Esophagus mucosa (tissue), 1 donor: Measurements from ENCODE around the gene POGZ. TPM values are rescaled to one million over a fixed set of nuclear protein-coding genes. Genes with fewer than 3 reads are reported as not detected.
A peak's percentile ranks its signal among the peaks of the same experiment; 100 is the strongest.
"Not testable (repeated sequence)": the region's sequence is repeated elsewhere in the genome, so short reads cannot be mapped to it uniquely, and the experiment has no call there.

Source experiments
- ATAC-seq: fragments of 200-7000 bp; cut with Tn5 transposase; one replicate; pipeline ENCODE4 v1.9.1; 2020
- total RNA-seq: library from RNA; stranded (reverse); gene quantifications from one replicate; pipeline ENCODE4 v1.2.4, GENCODE V29; 2023
- donor health status: DM: yes; HTN: yes; CAD: no.

Gene POGZ
- total RNA-seq, 1 donor from 2014 or later: 37.5 TPM

GRCh38 chr1:151478140-151478812, 19.0 kb upstream of the POGZ start:
- ATAC-seq: no peak

- no peak for ATAC-seq
Observed at GRCh38 chr1:151477066-151477465, 17.8 kb upstream of the POGZ start.

GRCh38 chr1:151476083-151476482, 16.8 kb upstream of the POGZ start:
- no peak for ATAC-seq

GRCh38 chr1:151475175-151475574, 15.9 kb upstream of the POGZ start:
- ATAC-seq: peak; percentile 59

DNA sequence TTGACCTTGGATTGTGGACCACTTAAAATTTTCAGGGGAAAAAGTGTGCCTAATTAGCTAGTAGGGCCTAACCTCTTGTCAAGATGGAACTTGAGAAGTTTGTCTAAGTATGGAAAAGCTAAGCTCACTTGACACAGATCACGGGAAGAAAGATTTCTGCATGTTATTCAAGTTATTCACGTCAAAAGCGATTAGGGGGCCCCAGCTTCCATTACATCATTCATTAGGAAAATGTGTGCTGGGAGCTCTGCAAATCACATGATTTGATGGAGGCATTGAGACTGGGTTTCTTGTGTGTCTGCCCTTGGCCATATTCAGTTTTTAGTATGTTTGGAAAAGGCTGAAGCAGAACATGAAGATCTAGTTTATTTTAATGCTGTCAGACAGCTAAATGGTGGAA, 15.5 kb upstream of the POGZ start:
- ATAC-seq: no peak

DNA sequence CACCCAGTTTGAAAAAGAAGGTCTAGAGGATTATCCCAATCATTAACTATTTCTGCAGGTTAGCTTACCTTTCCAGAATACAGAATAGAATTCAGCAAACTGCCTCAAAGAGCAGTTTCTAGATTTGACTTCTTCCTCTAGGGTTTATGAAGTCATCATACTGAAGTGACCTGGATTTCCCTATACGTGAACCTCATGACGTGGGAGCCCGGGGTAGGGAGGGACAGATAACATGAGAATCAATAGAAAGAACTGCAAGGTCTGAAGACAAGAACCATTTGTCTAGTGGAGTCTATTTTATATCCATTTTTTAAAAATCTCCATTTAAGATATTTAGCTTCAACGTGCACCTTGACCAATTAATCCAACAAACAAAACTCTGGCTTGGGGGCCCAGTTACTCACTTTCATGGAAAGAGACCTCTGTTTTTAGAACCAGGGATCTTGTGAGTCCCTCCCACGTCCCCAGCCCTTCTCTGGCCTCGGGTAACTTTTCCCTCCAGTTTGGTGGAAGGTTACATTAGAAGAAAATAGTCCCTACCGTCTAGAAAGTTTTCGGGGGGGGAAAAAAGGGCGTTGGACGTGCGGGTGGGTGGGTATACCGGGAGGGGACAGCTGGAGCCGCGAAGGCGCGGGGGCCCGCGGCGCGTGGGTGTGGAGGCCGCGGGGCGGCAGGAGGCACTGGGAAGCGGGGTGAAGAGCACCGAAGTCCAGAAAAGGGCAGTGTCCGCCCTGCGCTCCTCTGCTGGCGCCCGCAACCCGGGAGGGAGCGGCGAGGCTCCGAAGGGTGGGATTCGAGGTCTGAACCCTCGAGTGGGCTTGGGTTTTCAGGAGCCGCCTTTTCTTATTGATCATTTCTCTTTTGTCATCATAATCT, 13.8 kb upstream of the POGZ start:
- ATAC-seq: peak; percentile 64

DNA sequence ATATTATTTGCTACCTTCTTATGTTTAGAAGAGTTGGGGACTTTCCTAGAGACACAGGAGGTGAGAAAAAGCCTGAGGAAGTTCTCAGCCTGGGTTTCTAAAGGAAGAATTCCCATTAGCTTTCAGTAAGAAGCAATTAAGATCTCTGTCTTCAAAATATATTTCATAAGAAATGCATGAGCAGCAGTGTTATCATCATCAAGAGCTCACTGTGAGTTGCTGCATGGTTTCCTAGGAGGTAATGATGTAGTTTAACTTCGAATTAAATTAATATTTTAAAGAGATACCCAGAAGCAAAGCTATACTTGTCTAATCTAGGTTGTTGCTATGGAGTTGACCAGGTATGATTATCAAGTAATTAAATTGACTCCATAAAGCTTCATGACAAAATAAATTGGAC, 5.7 kb upstream of the POGZ start:
- ATAC-seq: no peak

DNA sequence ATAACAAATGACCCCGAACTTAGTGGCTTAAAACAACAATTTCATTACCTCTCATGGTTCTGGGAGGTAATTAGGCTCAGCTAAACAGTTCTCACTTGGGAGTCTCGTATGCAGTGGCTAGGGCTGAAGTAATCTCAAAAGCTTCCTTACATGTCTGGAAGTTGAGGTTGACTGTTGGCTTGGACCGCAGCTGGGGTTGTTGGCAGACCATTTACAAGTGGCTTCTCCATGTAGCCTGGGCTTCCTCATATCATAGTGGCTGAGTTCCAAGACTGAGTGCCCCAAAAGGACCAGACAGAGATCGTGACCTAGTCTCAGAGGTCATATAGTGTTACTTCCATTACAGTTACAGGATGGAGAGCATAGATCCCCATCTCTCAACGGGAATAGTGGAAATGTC, 2.4 kb upstream of the POGZ start:
- no peak for ATAC-seq

DNA sequence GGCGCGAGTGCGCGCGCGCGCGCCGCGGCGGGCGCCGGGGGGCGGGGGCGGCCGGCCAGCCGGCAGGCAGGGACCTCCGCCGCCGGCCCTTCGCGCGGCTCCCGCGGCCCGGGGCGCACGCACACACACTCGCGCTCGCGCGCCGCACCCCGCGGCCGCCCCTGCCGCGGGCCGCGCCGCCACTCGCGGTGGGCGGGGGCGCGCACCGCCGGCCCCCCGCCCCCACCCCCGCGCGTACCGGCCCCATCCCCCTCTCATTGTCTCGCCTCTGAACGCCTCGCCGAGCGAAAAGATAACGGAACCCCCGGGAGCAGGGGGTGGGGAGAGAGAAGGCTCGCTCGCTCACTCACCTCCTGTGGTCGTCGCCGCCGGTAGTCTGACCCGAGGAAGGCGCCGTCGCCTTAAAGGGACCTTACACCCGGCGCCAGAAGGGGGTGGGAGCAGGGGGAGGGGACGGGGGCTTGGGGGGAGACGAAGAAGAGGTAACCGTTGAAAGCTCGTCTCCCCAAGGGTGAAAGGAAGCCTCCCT, 428 bp downstream of the POGZ start:
- peak; percentile 60 for ATAC-seq

GRCh38 chr1:151457911-151458801, 1.1 kb downstream of the POGZ start:
- ATAC-seq: peak; percentile 67

DNA sequence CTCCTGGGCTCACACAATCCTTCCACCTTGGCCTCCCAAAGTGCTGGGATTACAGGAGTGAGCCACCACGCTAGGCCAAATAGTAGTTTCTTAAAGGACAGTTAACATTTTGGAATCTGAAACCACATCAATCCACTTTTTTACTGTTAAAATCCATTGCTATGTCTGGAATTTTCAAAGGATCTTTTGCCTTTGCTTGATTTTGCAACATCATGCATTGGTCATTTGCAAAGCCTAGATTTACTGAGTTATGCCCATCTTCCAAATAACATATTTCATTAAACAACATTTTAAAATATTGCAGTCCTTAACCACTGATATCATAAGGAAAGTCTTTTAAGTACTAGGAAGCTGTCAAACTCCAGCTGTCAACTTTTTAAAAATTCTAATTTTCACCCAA, 3.3 kb downstream of the POGZ start:
- no peak for ATAC-seq

DNA sequence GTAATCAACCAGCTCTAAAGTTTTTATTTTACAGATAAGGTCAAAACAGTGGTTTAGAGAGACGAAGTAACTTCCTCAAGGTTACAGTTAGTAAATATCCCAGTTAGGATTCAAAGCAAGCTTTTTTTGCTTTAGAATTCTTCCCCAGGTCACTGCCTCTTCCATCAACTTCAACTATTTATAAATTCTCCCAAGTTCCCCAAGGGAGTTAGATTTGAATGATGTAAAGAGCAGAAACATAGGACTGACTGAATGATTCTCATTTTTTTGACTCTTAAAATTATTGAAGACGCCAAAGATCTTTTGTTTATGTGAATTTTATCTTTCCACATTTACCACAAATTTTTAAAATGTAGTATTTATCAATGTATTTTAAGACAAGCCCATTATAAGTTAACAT, 4.1 kb downstream of the POGZ start:
- no peak for ATAC-seq

DNA sequence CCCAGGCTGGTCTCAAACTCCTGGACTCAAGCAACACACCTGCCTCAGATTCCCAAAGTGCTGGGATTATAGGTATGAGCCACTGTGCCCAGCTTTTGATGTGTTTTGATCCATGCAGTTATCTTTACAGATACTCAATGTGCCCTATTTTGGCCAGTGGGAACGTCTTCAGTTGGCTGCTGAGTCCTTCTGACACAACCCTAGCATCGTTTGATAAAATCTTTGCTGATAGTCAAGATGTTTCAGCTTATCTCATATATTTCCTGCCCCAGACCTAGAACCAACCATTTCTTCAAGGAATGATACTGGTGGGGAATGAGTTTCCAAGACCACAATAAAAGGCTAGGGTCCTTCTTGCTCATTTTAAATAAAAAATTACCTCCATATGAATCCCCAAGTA, 11.6 kb downstream of the POGZ start:
- ATAC-seq: no peak

DNA sequence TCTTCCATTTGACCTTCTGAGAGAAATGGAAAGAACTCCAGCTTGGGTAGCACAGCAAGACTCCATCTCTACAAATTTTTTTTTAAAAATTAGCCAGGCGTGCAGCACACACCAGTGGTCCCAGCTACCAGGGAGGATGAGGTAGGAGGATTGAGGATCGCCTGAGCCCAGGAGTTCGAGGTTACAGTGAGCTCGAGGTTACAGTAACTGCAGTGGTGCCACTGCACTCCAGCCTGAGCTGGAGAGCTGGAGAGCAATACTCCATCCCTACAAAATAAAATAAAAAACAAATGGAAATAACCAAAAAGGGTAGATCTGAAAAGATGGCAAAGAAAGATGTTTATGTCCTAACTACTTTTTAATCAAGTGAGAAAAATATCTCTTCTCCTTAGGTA, 14.5 kb downstream of the POGZ start:
- no peak for ATAC-seq

- ATAC-seq: peak; percentile 89
Observed at GRCh38 chr1:151443846-151444782, 15.2 kb downstream of the POGZ start.

DNA sequence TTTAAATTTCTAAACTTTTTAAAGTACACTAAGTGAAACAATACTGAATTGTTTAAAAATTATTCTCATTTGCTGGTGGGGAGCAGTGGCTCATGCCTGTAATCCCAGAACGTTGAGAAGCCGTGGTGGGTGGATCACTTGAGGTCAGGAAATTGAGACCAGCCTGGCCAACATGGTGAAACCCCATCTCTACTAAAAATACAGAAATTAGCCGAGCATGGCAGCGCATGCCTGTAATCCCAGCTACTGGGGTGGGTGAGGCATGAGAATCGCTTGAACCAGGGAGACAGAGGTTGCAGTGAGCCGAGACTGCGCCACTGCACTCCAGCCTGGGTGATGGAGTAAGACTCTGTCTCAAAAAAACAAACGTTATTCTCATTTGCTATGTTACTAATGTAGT, 21.9 kb downstream of the POGZ start:
- not testable (repeated sequence) for ATAC-seq

DNA sequence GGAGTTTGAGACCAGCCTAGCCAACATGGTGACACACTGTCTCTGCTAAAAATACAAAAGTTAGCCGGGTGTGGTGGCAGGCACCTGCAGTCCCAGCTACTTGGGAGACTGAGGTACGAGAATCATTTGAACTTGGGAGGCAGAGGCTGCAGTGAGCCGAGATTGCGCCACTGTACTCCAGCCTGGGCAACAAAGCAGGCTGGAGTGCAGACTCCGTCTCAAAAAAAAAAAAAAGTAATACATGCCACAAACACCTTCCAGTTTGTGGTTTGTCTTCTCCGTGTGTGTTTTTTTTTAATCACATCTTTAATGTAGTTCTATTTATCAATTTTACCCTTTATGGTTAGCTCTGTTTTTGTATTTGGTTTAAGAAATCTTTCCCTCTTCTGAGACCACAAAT, 22.3 kb downstream of the POGZ start:
- ATAC-seq: no peak

- no peak for ATAC-seq
Observed at GRCh38 chr1:151435174-151435573, 24.1 kb downstream of the POGZ start.

- not testable (repeated sequence) for ATAC-seq
Observed at GRCh38 chr1:151433827-151434226, 25.5 kb downstream of the POGZ start.

DNA sequence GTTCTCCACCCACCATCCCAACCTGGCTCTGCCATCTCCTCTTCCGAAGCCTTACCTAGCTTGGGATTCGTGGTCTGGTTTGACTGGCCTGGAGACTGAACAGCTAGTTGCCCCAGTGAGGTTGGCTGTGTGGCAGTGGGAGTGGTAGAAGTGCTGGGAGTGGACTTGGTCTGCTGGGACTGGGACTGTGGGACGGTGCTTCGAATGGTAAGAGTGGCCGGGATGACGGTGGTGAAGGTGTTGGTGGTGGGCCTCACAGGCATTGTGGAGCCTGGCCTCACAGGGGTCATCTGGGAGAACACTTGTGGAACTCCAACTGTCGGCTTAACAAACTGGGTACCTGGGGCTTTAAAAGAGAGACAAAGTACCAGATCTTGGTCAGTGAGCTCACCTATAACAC, 31.2 kb downstream of the POGZ start:
- ATAC-seq: no peak

- no peak for ATAC-seq
Observed at GRCh38 chr1:151425103-151425502, 34.2 kb downstream of the POGZ start.

GRCh38 chr1:151419819-151420218, 39.5 kb downstream of the POGZ start:
- no peak for ATAC-seq
